ENCODE data around the gene HAO2.

HAO2 gene

GRCh38 chr1:119380983-119381662, 12.5 kb downstream of the HAO2 start:
- DNase-seq: no peak

GRCh38 chr1:119384591-119384990, 16.0 kb downstream of the HAO2 start:
- DNase-seq: no peak

GRCh38 chr1:119385650-119386049, 17.1 kb downstream of the HAO2 start:
- DNase-seq: no peak

GRCh38 chr1:119387858-119388257, 19.3 kb downstream of the HAO2 start:
- no peak for DNase-seq

GRCh38 chr1:119388450-119388849, 19.9 kb downstream of the HAO2 start:
- no peak for DNase-seq

- DNase-seq: no peak
These were observed 21.9 kb downstream of the HAO2 start for GRCh38 chr1:119390526-119390925.

- DNase-seq: no peak
These were observed 23.2 kb downstream of the HAO2 start for GRCh38 chr1:119391749-119392148.

GRCh38 chr1:119394085-119394484, 25.5 kb downstream of the HAO2 start:
- DNase-seq: no peak

GRCh38 chr1:119396982-119397381, 28.4 kb downstream of the HAO2 start:
- DNase-seq: no peak

- DNase-seq: no peak
These were observed 29.4 kb downstream of the HAO2 start for GRCh38 chr1:119397986-119398385.

GRCh38 chr1:119404736-119405135, 36.2 kb downstream of the HAO2 start:
- DNase-seq: no peak

GRCh38 chr1:119409731-119410130, 41.1 kb downstream of the HAO2 start:
- DNase-seq: no peak

- no peak for DNase-seq
These were observed 42.4 kb downstream of the HAO2 start for GRCh38 chr1:119410961-119411360.

GRCh38 chr1:119414950-119415349, 46.4 kb downstream of the HAO2 start, which contains the start of gene HSD3B2:
Gene HSD3B2 (plus strand): TSS chr1:119415150. CDS start chr1:119415420, 270 bp downstream.
- no peak for DNase-seq

GRCh38 chr1:119416006-119416640, 47.5 kb downstream of the HAO2 start:
- no peak for DNase-seq

- DNase-seq: no peak
These were observed 50.5 kb downstream of the HAO2 start for GRCh38 chr1:119419109-119419508.

GRCh38 chr1:119420638-119421037, 52.1 kb downstream of the HAO2 start:
- DNase-seq: no peak

- DNase-seq: no peak
These were observed 54.0 kb downstream of the HAO2 start for GRCh38 chr1:119422631-119423030.

GRCh38 chr1:119428991-119429390, 60.4 kb downstream of the HAO2 start:
- no peak for DNase-seq

GRCh38 chr1:119429687-119430086, 61.1 kb downstream of the HAO2 start:
- no peak for DNase-seq

GRCh38 chr1:119430486-119430885, 61.9 kb downstream of the HAO2 start:
- no peak for DNase-seq

- DNase-seq: no peak
These were observed 63.3 kb downstream of the HAO2 start for GRCh38 chr1:119431836-119432235.

GRCh38 chr1:119435052-119435451, 66.5 kb downstream of the HAO2 start:
- no peak for DNase-seq

- no peak for DNase-seq
These were observed 70.2 kb downstream of the HAO2 start for GRCh38 chr1:119438761-119439160.
